GM12892 (cell line): ENCODE measurements around the gene CCDC50.

ENCODE experiments used
- POLR2A ChIP-seq: IDR thresholded peaks from 2 replicates; pipeline ENCODE4 v1.6.1; 2011; ENCODE audit warnings: low read depth, low read length, control low read depth
- POLR2AphosphoS5 ChIP-seq: IDR thresholded peaks from 2 replicates; pipeline ENCODE4 v1.6.1; 2011; ENCODE audit warnings: low read depth, low read length, control low read depth
- TAF1 ChIP-seq: IDR thresholded peaks from 2 replicates; pipeline ENCODE4 v1.6.1; 2011; ENCODE audit warnings: low read depth, mild to moderate bottlenecking, control low read depth, low read length, borderline replicate concordance

- TF ChIP-seq POLR2A (no peak), POLR2AphosphoS5 (no peak), TAF1 (no peak)
Observed at GRCh38 chr3:191412759-191413158, 83.6 kb downstream of the CCDC50 start.
